ENCODE results near the gene BRICD5.

GRCh38 chr16:2256531-2257140 lies 46.0 kb upstream of the BRICD5 start:
- no peak for TF ChIP-seq EZH2phosphoT487 (IDR thresholded peaks at IDR 0.05; ENCODE audit: low read depth, severe bottlenecking, unreplicated experiment)
- no peak for TF ChIP-seq EZH2 (IDR thresholded peaks at IDR 0.05; ENCODE audit: borderline replicate concordance)
- no peak for TF ChIP-seq CTCF (IDR thresholded peaks at IDR 0.05; ENCODE audit: poor library complexity)
